Measurements from ENCODE around the gene RGL3. TPM values are rescaled to one million over a fixed set of nuclear protein-coding genes. Genes with fewer than 3 reads are reported as not detected.

The RGL3 gene
- total and polyA plus RNA-seq, 2 of the 4 experiments (the other 2 are of a cell fraction), result 0.18 to 0.62 TPM

GRCh38 chr19:11397089-11397610 is 22.0 kb downstream of the RGL3 start:
- WGBS, 2 experiments (ENCODE audit: extremely low coverage in 2 of 2, insufficient read length in 1 of 2), result 90% methylated on average over 10 of the region's 22 CpGs; no CpG with 5 or more reads in 1 of the 2 experiments
- ATAC-seq (ENCODE audit: low read depth) (no peak), DNase-seq (no peak)
- Histone ChIP-seq H3K23ac (ENCODE audit: low read depth, low read length) (no peak overlapping the region), H2AK5ac (ENCODE audit: low read depth, low read length) (no peak overlapping the region), H3K4me3 (ENCODE audit: insufficient read depth, low read depth, low read length) (no peak overlapping the region), H2BK5ac (ENCODE audit: low read depth, low read length, poor library complexity, severe bottlenecking) (no peak overlapping the region), H3K56ac (ENCODE audit: extremely low read depth, insufficient read depth, low read length) (no peak overlapping the region), H4K8ac (ENCODE audit: low read depth in 2 of 2, low read length in 2 of 2) (no peak overlapping the region), H3K9ac (ENCODE audit: low read depth, low read length) (no peak overlapping the region), H3K79me1 (ENCODE audit: low read depth in 1 of 2, low read length in 2 of 2) (no peaks in the 10 kb centered on the region), H4K5ac (ENCODE audit: low read depth, low read length) (no peak overlapping the region), H3K27me3 (ENCODE audit: control insufficient read depth, insufficient read depth, low read length) (no peaks in the 10 kb centered on the region), H2BK120ac (ENCODE audit: low read depth, low read length) (no peak overlapping the region), H3K9me1 (ENCODE audit: insufficient read depth, low read length) (peaks cover 3% of the 10 kb centered on the region; the same call in 1 of the 2 replicates), H2BK20ac (ENCODE audit: low read depth, low read length) (no peak overlapping the region), H3K14ac (replicated peaks; ENCODE audit: low read depth, low read length) (no peak overlapping the region), H3K4me1 (ENCODE audit: control insufficient read depth, insufficient read depth, low read length) (no peaks in the 10 kb centered on the region), H4K20me1 (ENCODE audit: insufficient read depth, low read length) (no peaks in the 10 kb centered on the region), H3K18ac (ENCODE audit: low read depth, low read length) (no peak overlapping the region), H3K27ac (ENCODE audit: insufficient read depth, low read length) (no peak overlapping the region), H3K4me2 (ENCODE audit: low read depth, low read length) (no peak overlapping the region), H2AFZ (replicated peaks; ENCODE audit: low read length, poor library complexity) (no peak overlapping the region), H3K9me3 (ENCODE audit: control insufficient read depth, insufficient read depth, low read length) (no peaks in the 10 kb centered on the region), H2BK15ac (ENCODE audit: low read depth, low read length) (no peak overlapping the region), H3K4ac (ENCODE audit: low read depth, low read length) (no peak overlapping the region), H4K91ac (ENCODE audit: insufficient read depth, low read depth, low read length) (no peak overlapping the region), H2AK9ac (replicated peaks; ENCODE audit: low read depth, low read length, poor library complexity) (no peak overlapping the region), H3K36me3 (ENCODE audit: control insufficient read depth, insufficient read depth, low read length) (no peaks in the 10 kb centered on the region)
- TF ChIP-seq RAD21 (IDR thresholded peaks at IDR 0.05; ENCODE audit: low read length) (no peak), RFX5 (IDR thresholded peaks at IDR 0.05; ENCODE audit: low read depth, low read length) (no peak), BHLHE40 (IDR thresholded peaks at IDR 0.05; ENCODE audit: low read depth, low read length) (no peak), CTCF (conservative IDR thresholded peaks at IDR 0.05; ENCODE audit: low read depth, low read length) (no peak), CEBPB (IDR thresholded peaks at IDR 0.05; ENCODE audit: low read depth, low read length) (no peak), POLR2A (IDR thresholded peaks at IDR 0.05; ENCODE audit: low read depth, low read length) (no peak), MAFK (IDR thresholded peaks at IDR 0.05; ENCODE audit: low read depth, low read length) (no peak), SMC3 (IDR thresholded peaks at IDR 0.05; ENCODE audit: low read depth, low read length) (no peak), CHD1 (IDR thresholded peaks at IDR 0.05; ENCODE audit: low read depth, low read length) (no peak), MAZ (IDR thresholded peaks at IDR 0.05; ENCODE audit: borderline replicate concordance, low read depth, low read length) (no peak)
- ChIA-PET CTCF (interaction anchor here (0.7 to 1.1 kb wide), 2 partner anchors 14 to 24 kb away, joined by 3 read pairs; no protein-coding TSS in a partner anchor), POLR2A (ENCODE audit: unreplicated experiment) (interaction anchor here (0.6 kb wide), 1 partner anchor 49 kb away, joined by 5 read pairs; no protein-coding TSS in a partner anchor)
- intact Hi-C loops (cut with micrococcal nuclease), result no loop called here
- no TSS peak for BruUV-seq (replicated peaks)
- in situ Hi-C loops (cut with MboI; ENCODE audit: low sequenced_read_pairs), result no loop called here
- dilution Hi-C loops (cut with HindIII; ENCODE audit: low sequenced_read_pairs, unreplicated experiment), result no loop called here

Measured in IMR-90 (cell line).